ENCODE results near the gene OSBPL1A.

DNA sequence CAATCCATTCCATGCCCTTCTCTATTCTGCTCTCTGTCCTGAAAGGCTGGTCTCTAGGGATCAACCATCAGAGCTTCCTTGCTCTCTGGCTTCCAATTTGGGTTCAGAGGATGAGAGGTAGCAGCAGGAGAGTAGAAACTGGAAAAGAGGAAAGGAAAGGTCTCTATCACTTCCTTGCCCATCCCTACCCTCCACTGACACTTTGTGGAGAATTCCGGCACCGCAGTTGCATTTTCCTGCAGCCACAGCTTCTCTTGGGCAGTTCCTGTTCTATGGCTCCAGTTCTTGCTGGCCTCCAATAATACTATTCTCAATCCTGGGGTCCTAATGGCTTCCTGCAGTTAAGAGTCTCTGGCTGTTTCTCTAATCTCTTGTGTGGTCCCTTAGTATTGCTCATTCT lies 15.5 kb upstream of the OSBPL1A start:
- TF ChIP-seq EZH2phosphoT487 (IDR thresholded peaks at IDR 0.05; ENCODE audit: insufficient read depth, low read depth) (no peak), EZH2 (IDR thresholded peaks at IDR 0.05; ENCODE audit: insufficient read depth, poor library complexity, severe bottlenecking) (no peak)

Measured in GM23248 (cell line).